Activated CD8-positive, alpha-beta T cell treated with anti-CD3 and anti-CD28 coated beads, Interleukin-2, amount 10 ng/mL, durations not matched to agents 7 days and 5 days (primary cell): Measurements from ENCODE around the gene IL4R. TPM values are rescaled to one million over a fixed set of nuclear protein-coding genes. Genes with fewer than 3 reads are reported as not detected.
A peak's percentile ranks its signal among the peaks of the same experiment; 100 is the strongest.

Experiments
- ATAC-seq: fragments of 150-1000 bp; cut with Tn5 transposase; one replicate; pipeline ENCODE4 v1.10.0; 2021; ENCODE audit warnings: moderate library complexity
- CTCF ChIA-PET: fragments of 350-600 bp; sonication (Branson Sonifier 250); formaldehyde crosslinking; loops from one replicate; lab custom pipeline; 2021; ENCODE audit warnings: antibody characterized with exemption; lab: Charles Lee
- POLR2A ChIA-PET: fragments of 350-600 bp; sonication (Branson Sonifier 250); formaldehyde crosslinking; loops from one replicate; lab custom pipeline; 2021; ENCODE audit warnings: antibody characterized with exemption; lab: Charles Lee
- DNase-seq: peaks from one replicate; pipeline ENCODE4 v3.0.0-alpha.2; 2020
- H3K27ac Mint-ChIP-seq: one replicate; pipeline ENCODE4 v1.8.0; 2021; ENCODE audit warnings: mild to moderate bottlenecking, mixed read lengths
- H3K27me3 Mint-ChIP-seq: one replicate; pipeline ENCODE4 v1.8.0; 2021; ENCODE audit warnings: low read depth, mixed read lengths
- H3K36me3 Mint-ChIP-seq: one replicate; pipeline ENCODE4 v1.8.0; 2021; ENCODE audit warnings: low read depth, mixed read lengths
- H3K4me1 Mint-ChIP-seq: one replicate; pipeline ENCODE4 v1.8.0; 2021; ENCODE audit warnings: low read depth, mixed read lengths
- H3K4me3 Mint-ChIP-seq: one replicate; pipeline ENCODE4 v1.8.0; 2021; ENCODE audit warnings: mild to moderate bottlenecking, mixed read lengths
- H3K9me3 Mint-ChIP-seq: one replicate; pipeline ENCODE4 v1.8.0; 2022; ENCODE audit warnings: mixed read lengths; ENCODE audit not compliant: insufficient read depth
- total RNA-seq, 2 experiments: library from RNA; stranded (reverse); gene quantifications; one replicate each; pipeline ENCODE4 v1.2.3, GENCODE V29; 2021

Gene IL4R
- total RNA-seq, 2 experiments from 2014 or later = 231 to 237 TPM

- ChIA-PET CTCF (interaction anchor here (1.0 to 1.3 kb wide), 2 partner anchors 9 to 126 kb away, joined by 3 read pairs; no protein-coding TSS in a partner anchor), POLR2A (interaction anchor here (0.7 to 0.9 kb wide), 3 partner anchors 7 to 70 kb away, joined by 3 read pairs; no protein-coding TSS in a partner anchor)
- DNase-seq (no peak), ATAC-seq (no peak)
- Mint-ChIP-seq H3K4me3 (no peak overlapping the region), H3K9me3 (no peaks in the 10 kb centered on the region), H3K27ac (no peak overlapping the region), H3K27me3 (peaks cover 2% of the 10 kb centered on the region), H3K36me3 (peaks cover 5% of the 10 kb centered on the region), H3K4me1 (peaks cover 13% of the 10 kb centered on the region)
Measured at GRCh38 chr16:27304881-27305745, 8.7 kb upstream of the IL4R start.

GRCh38 chr16:27305839-27306442 is 7.8 kb upstream of the IL4R start:
- POLR2A ChIA-PET = interaction anchor here (0.7 to 0.8 kb wide), 2 partner anchors 9 to 71 kb away, joined by 3 read pairs; no protein-coding TSS in a partner anchor
- no peak for DNase-seq
- Mint-ChIP-seq H3K4me3 (no peak overlapping the region), H3K27me3 (peaks cover 2% of the 10 kb centered on the region), H3K4me1 (peaks cover 13% of the 10 kb centered on the region), H3K27ac (no peak overlapping the region), H3K36me3 (peaks cover 4% of the 10 kb centered on the region), H3K9me3 (no peaks in the 10 kb centered on the region)
- no peak for ATAC-seq
- CTCF ChIA-PET = interaction anchor here (1.0 to 1.3 kb wide), 2 partner anchors 10 to 126 kb away, joined by 3 read pairs; no protein-coding TSS in a partner anchor

- Mint-ChIP-seq H3K9me3 (no peaks in the 10 kb centered on the region), H3K27ac (no peak overlapping the region), H3K36me3 (peaks cover 4% of the 10 kb centered on the region), H3K4me3 (no peak overlapping the region), H3K4me1 (peaks cover 20% of the 10 kb centered on the region), H3K27me3 (peaks cover 2% of the 10 kb centered on the region)
- CTCF ChIA-PET = no interaction called here
- POLR2A ChIA-PET = no interaction called here
- no peak for ATAC-seq
- no peak for DNase-seq
Measured at GRCh38 chr16:27308792-27309191, 5.0 kb upstream of the IL4R start.

- ChIA-PET POLR2A (interaction anchor here (1.0 kb wide), 1 partner anchor 73 kb away, joined by 3 read pairs; no protein-coding TSS in a partner anchor), CTCF (interaction anchor here (1.3 to 1.6 kb wide), 2 partner anchors 12 to 90 kb away, joined by 3 read pairs; no protein-coding TSS in a partner anchor)
- Mint-ChIP-seq H3K4me1 (peaks cover 21% of the 10 kb centered on the region), H3K36me3 (peaks cover 19% of the 10 kb centered on the region), H3K27ac (no peak overlapping the region), H3K9me3 (no peaks in the 10 kb centered on the region), H3K4me3 (no peak overlapping the region), H3K27me3 (peaks cover 2% of the 10 kb centered on the region)
- DNase-seq (no peak), ATAC-seq (no peak)
Measured at GRCh38 chr16:27310576-27311447, 3.0 kb upstream of the IL4R start.

- H3K4me1 Mint-ChIP-seq = peaks cover 27% of the 10 kb centered on the region
- H3K9me3 Mint-ChIP-seq = no peaks in the 10 kb centered on the region
- H3K27me3 Mint-ChIP-seq = peaks cover 2% of the 10 kb centered on the region
- no peak overlapping the region for H3K4me3 Mint-ChIP-seq
- no peak overlapping the region for H3K27ac Mint-ChIP-seq
- DNase-seq (no peak), ATAC-seq (no peak)
- peaks cover 25% of the 10 kb centered on the region for H3K36me3 Mint-ChIP-seq
- CTCF ChIA-PET = interaction anchor here (1.6 kb wide), 1 partner anchor 89 kb away, joined by 3 read pairs; no protein-coding TSS in a partner anchor
- POLR2A ChIA-PET = interaction anchor here (1.0 to 1.5 kb wide), 2 partner anchors 34 to 73 kb away, joined by 3 to 4 read pairs; no protein-coding TSS in a partner anchor
Measured at GRCh38 chr16:27311448-27311830, 2.3 kb upstream of the IL4R start.

DNA sequence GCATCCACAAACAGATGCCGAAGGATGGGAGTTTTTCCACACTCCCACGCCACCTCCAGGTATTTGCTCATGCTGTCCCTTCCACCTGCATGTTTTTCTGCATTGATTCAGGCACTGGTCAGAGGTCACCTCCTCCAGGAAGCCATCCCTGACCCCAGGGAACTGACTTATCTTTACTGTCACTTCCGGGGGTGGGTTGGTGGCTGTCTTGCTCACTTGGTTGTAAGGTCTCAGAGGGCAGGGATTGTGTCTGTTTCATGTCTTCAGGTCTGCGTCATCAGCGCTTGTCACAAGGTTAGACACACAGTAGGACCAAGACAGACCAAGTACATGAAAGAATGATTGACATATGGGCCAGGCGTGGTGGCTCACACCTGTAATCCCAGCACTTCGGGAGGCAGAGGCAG is 1.9 kb upstream of the IL4R start:
- ATAC-seq (no peak), DNase-seq (no peak)
- Mint-ChIP-seq H3K4me3 (no peak overlapping the region), H3K27ac (no peak overlapping the region), H3K27me3 (peaks cover 2% of the 10 kb centered on the region), H3K4me1 (peaks cover 32% of the 10 kb centered on the region), H3K36me3 (peaks cover 26% of the 10 kb centered on the region), H3K9me3 (no peaks in the 10 kb centered on the region)
- CTCF ChIA-PET = interaction anchor here (1.6 kb wide), 1 partner anchor 89 kb away, joined by 3 read pairs; no protein-coding TSS in a partner anchor
- POLR2A ChIA-PET = interaction anchor here (1.0 to 1.5 kb wide), 4 partner anchors 8 to 74 kb away, joined by 3 to 6 read pairs (median 4); no protein-coding TSS in a partner anchor

GRCh38 chr16:27312580-27313421 is 973 bp upstream of the IL4R start:
- CTCF ChIA-PET = interaction anchor here (0.9 to 1.3 kb wide), 2 partner anchors 27 to 78 kb away, joined by 3 to 8 read pairs; no protein-coding TSS in a partner anchor

DNA sequence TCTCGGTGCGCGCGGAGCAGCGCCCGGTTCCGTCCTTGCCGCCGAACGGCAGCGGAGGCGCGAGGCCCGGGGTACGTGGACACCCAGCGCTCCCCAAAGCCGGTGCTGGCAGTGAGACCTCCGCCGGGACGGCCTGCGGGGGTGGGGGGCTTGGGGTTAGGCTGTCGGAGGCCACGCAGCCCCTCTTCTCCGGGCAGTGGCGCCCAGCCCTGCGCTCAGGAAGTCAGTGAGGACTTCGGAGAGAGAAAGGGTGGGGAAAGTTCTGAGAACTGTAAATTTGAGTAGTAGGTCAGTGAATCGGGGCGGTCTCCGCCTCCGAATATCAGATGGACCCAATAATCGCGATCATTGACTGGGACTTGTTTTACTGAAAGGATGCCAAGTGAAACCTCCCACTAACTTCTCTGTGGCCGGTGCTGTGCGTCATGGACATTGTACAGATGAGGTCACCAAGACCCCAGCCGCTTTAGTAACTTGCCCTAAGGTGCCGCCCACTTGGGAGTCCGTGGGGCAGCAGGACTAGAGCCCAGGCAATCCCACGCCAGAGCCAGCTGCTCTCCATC is 468 bp downstream of the IL4R start:
- H3K36me3 Mint-ChIP-seq = peaks cover 49% of the 10 kb centered on the region
- H3K4me1 Mint-ChIP-seq = peaks cover 55% of the 10 kb centered on the region

More at GRCh38 chr16:27312580-27313421, 973 bp upstream of the IL4R start:
- peak overlapping the region; percentile 92 for H3K27ac Mint-ChIP-seq
- peaks cover 41% of the 10 kb centered on the region for H3K4me1 Mint-ChIP-seq
- peaks cover 2% of the 10 kb centered on the region for H3K27me3 Mint-ChIP-seq
- ATAC-seq (no peak), DNase-seq (no peak)
- H3K36me3 Mint-ChIP-seq = peaks cover 34% of the 10 kb centered on the region
- H3K9me3 Mint-ChIP-seq = no peaks in the 10 kb centered on the region
- POLR2A ChIA-PET = interaction anchor here (0.6 to 1.5 kb wide), 6 partner anchors 9 to 76 kb away, joined by 3 to 6 read pairs (median 4); no protein-coding TSS in a partner anchor
- H3K4me3 Mint-ChIP-seq = peak overlapping the region; percentile 86

DNA sequence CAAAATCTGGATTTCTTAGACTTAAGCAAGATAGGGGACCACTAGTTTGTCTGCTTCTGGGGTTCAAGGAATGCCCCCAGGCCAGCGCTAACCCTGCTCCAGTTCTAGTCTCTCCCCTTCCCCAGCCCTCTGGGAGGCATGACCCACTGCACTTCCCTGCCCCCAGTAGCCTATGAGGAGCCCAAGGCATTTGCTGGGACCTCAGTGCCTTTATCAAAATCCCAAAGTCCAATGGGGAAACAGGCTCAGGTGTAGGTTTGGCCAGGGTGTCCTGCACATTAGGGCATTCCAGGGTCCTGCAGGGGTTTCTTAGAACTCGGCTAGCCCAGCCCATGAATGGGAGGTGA is 1.2 kb downstream of the IL4R start:
- H3K9me3 Mint-ChIP-seq = no peaks in the 10 kb centered on the region
- peak overlapping the region; percentile 93 for H3K27ac Mint-ChIP-seq
- peak overlapping the region; percentile 90 for H3K4me3 Mint-ChIP-seq
- H3K27me3 Mint-ChIP-seq = no peaks in the 10 kb centered on the region
- POLR2A ChIA-PET = interaction anchor here (0.6 to 10.3 kb wide), 16 partner anchors 9 to 141 kb away, joined by 3 to 222 read pairs (median 4); partner anchors contain the start of gene IL21R
- H3K36me3 Mint-ChIP-seq = peaks cover 55% of the 10 kb centered on the region
- CTCF ChIA-PET = interaction anchor here (0.7 to 6.5 kb wide), 10 partner anchors 11 to 135 kb away, joined by 3 to 101 read pairs (median 4); no protein-coding TSS in a partner anchor
- DNase-seq (no peak), ATAC-seq (no peak)
- H3K4me1 Mint-ChIP-seq = peaks cover 61% of the 10 kb centered on the region

More for the DNA sequence above, 468 bp downstream of the IL4R start:
- peak overlapping the region; percentile 90 for H3K4me3 Mint-ChIP-seq
- DNase-seq = peak; percentile 77
- peak overlapping the region; percentile 93 for H3K27ac Mint-ChIP-seq
- peak; percentile 34 for ATAC-seq
- POLR2A ChIA-PET = interaction anchor here (0.9 to 10.3 kb wide), 9 partner anchors 8 to 140 kb away, joined by 3 to 222 read pairs (median 4); no protein-coding TSS in a partner anchor
- CTCF ChIA-PET = interaction anchor here (6.5 kb wide), 1 partner anchor 80 kb away, joined by 101 read pairs; no protein-coding TSS in a partner anchor
- no peaks in the 10 kb centered on the region for H3K9me3 Mint-ChIP-seq
- H3K27me3 Mint-ChIP-seq = peaks cover under 1% of the 10 kb centered on the region
